ENCODE data around the gene NUDT13. TPM values are rescaled to one million over a fixed set of nuclear protein-coding genes. Genes with fewer than 3 reads are reported as not detected.

The NUDT13 gene
- total and polyA plus RNA-seq, 2 of the 8 experiments (the other 6 are each of a cell fraction or from before 2014, with no cell fraction given): 1.5 to 1.9 TPM

GRCh38 chr10:73172867-73173266 is 62.6 kb downstream of the NUDT13 start (continued):
- TF ChIP-seq CHD7 (IDR thresholded peaks at IDR 0.05; ENCODE audit: insufficient replicate concordance, low read length): no peak
- TF ChIP-seq, protein P1, sequence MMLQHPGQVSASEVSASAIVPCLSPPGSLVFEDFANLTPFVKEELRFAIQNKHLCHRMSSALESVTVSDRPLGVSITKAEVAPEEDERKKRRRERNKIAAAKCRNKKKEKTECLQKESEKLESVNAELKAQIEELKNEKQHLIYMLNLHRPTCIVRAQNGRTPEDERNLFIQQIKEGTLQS (IDR thresholded peaks at IDR 0.05; ENCODE audit: insufficient read depth, low read depth, low read length): no peak
- no peak for TF ChIP-seq SAP30 (IDR thresholded peaks at IDR 0.05; ENCODE audit: insufficient read depth, insufficient replicate concordance, low read length)
- no peak for TF ChIP-seq CHD1 (IDR thresholded peaks at IDR 0.05; ENCODE audit: low read depth, low read length)
- TF ChIP-seq POU5F1 (IDR thresholded peaks at IDR 0.05; ENCODE audit: low read depth, low read length): no peak
- TF ChIP-seq EGR1 (IDR thresholded peaks at IDR 0.05; ENCODE audit: borderline replicate concordance, low read depth, low read length): no peak
- no peak for TF ChIP-seq CBX5 (IDR thresholded peaks at IDR 0.05; ENCODE audit: low read depth, low read length)
- no peak for TF ChIP-seq TCF12 (IDR thresholded peaks at IDR 0.05; ENCODE audit: low read depth, low read length)
- no peak for TF ChIP-seq HDAC2 (IDR thresholded peaks at IDR 0.05; ENCODE audit: borderline replicate concordance in 1 of 2, low read depth in 2 of 2, low read length in 2 of 2)
- TF ChIP-seq TAF1 (IDR thresholded peaks at IDR 0.05; ENCODE audit: low read depth, low read length): no peak
- TF ChIP-seq YY1 (IDR thresholded peaks at IDR 0.05; ENCODE audit: low read depth, low read length): no peak
- no peak for TF ChIP-seq SIRT6 (IDR thresholded peaks at IDR 0.05; ENCODE audit: low read length)
